Left ventricle myocardium inferior (tissue), 1 donor: Measurements from ENCODE around the gene TNS3. TPM values are rescaled to one million over a fixed set of nuclear protein-coding genes. Genes with fewer than 3 reads are reported as not detected.

Experiments
- DNase-seq: peaks from one replicate; pipeline ENCODE4 v3.0.0-alpha.2; 2020
- H3K27ac ChIP-seq: fragments of 200-600 bp; replicated peaks from 2 replicates; pipeline ENCODE4 v1.8.0; 2021
- H3K27me3 ChIP-seq: fragments of 200-600 bp; 2 replicates; pipeline ENCODE4 v1.8.0; 2021; ENCODE audit warnings: low read depth
- H3K36me3 ChIP-seq: fragments of 200-600 bp; 2 replicates; pipeline ENCODE4 v1.8.0; 2021
- H3K4me1 ChIP-seq: fragments of 200-600 bp; 2 replicates; pipeline ENCODE4 v1.8.0; 2021
- H3K4me3 ChIP-seq: fragments of 200-600 bp; 2 replicates; pipeline ENCODE4 v1.8.0; 2021; ENCODE audit warnings: mild to moderate bottlenecking, moderate library complexity
- H3K9me3 ChIP-seq: fragments of 200-600 bp; replicated peaks from 2 replicates; pipeline ENCODE4 v1.8.0; 2021
- intact Hi-C: fragments of 100-400 bp; cut with micrococcal nuclease; formaldehyde crosslinking; loops from one replicate; pipeline ENCODE4 v1.11.0; 2022
- total RNA-seq: library from RNA; stranded (reverse); fragmentation: NEBNext Ultra II Directional; extraction: Animal tissue kit (Norgen Biotek cat#: 25700); gene quantifications from one replicate; pipeline ENCODE4 v1.2.1, GENCODE V29; 2021
- TF ChIP-seq, protein P1 (sequence below): fragments of 200-600 bp; IDR thresholded peaks from 2 replicates; pipeline ENCODE4 v1.8.0; 2021; ENCODE audit warnings: antibody characterized with exemption, mild to moderate bottlenecking, borderline replicate concordance
- donor health status: DM: no; HTN: yes; CAD: no; lungs with severe emphysema.

The TNS3 gene
- total RNA-seq, 1 donor from 2014 or later, result 40.6 TPM

DNA sequence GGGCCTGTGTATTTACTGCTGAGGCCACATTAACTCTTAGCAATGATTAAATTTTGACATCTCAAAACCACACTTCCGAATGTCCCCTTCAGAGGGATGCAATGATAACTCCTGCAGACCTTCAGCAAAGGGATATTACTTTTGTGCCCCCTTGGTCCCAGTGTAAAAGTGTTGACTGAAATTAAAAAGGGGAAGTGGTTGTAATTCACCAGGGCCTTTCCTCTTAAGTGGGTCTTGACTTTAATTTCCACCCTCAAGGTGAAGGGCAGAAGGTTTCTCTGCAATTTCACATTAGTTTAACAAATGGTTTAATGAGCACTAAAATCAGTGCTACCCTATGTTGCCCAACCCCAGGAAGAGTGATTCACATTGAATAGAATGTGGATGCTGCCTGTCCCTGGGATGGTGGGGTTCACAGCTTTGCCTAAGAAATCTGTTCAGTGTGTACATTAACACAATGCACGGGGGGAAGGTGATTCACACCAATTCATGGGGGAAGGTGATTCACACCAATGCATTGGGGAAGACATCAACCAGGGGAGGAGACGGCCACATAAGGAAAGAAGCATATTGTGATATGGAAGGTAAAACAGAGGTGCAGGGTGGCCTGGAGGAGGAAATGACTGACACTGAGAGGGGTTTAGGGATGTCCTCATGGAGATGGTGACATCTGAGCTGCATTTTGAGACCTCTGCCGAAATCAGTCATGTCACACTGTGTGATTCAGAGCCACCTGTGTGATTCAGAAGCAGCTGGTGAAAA is 19.4 kb upstream of the TNS3 start:
- Histone ChIP-seq H3K4me3 (no peak overlapping the region), H3K4me1 (peaks cover 14% of the 10 kb centered on the region), H3K36me3 (no peaks in the 10 kb centered on the region), H3K9me3 (peaks cover 23% of the 10 kb centered on the region), H3K27ac (no peak overlapping the region), H3K27me3 (no peaks in the 10 kb centered on the region)
- TF ChIP-seq, protein P1, sequence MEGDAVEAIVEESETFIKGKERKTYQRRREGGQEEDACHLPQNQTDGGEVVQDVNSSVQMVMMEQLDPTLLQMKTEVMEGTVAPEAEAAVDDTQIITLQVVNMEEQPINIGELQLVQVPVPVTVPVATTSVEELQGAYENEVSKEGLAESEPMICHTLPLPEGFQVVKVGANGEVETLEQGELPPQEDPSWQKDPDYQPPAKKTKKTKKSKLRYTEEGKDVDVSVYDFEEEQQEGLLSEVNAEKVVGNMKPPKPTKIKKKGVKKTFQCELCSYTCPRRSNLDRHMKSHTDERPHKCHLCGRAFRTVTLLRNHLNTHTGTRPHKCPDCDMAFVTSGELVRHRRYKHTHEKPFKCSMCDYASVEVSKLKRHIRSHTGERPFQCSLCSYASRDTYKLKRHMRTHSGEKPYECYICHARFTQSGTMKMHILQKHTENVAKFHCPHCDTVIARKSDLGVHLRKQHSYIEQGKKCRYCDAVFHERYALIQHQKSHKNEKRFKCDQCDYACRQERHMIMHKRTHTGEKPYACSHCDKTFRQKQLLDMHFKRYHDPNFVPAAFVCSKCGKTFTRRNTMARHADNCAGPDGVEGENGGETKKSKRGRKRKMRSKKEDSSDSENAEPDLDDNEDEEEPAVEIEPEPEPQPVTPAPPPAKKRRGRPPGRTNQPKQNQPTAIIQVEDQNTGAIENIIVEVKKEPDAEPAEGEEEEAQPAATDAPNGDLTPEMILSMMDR, result no peak
- intact Hi-C loops, result no loop called here
- no peak for DNase-seq

- Histone ChIP-seq H3K4me3 (no peak overlapping the region), H3K4me1 (peaks cover 14% of the 10 kb centered on the region), H3K36me3 (no peaks in the 10 kb centered on the region), H3K27me3 (no peaks in the 10 kb centered on the region), H3K27ac (no peak overlapping the region), H3K9me3 (peaks cover 30% of the 10 kb centered on the region)
- TF ChIP-seq, protein P1, result no peak
- intact Hi-C loops, result no loop called here
- DNase-seq, result no peak
Measured at GRCh38 chr7:47600199-47601118, 18.5 kb upstream of the TNS3 start.

DNA sequence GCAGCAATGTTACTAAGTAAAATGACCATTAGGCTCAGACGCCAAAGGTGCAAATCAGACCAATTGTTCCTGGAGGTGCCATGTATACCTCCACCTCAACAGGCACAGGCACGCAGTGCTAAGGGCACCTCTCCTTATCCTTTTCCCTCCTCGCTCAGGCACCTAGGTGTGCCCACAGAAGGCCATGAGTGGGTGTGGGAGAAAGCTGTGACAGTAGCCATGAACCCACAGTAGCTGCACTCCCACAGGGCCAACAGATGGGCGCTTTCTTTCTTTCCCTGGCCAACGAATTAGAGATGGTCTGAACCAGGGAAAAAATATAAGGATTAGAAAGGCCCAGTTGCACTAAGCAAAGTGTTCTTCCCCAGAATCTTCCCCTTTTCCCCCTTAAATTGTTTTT is 15.5 kb upstream of the TNS3 start:
- no peaks in the 10 kb centered on the region for H3K4me1 ChIP-seq
- no peaks in the 10 kb centered on the region for H3K27me3 ChIP-seq
- no peak overlapping the region for H3K4me3 ChIP-seq
- no peak for DNase-seq
- H3K27ac ChIP-seq, result no peak overlapping the region
- peaks cover 30% of the 10 kb centered on the region for H3K9me3 ChIP-seq
- intact Hi-C loops, result no loop called here
- H3K36me3 ChIP-seq, result no peaks in the 10 kb centered on the region
- TF ChIP-seq, protein P1, result no peak

DNA sequence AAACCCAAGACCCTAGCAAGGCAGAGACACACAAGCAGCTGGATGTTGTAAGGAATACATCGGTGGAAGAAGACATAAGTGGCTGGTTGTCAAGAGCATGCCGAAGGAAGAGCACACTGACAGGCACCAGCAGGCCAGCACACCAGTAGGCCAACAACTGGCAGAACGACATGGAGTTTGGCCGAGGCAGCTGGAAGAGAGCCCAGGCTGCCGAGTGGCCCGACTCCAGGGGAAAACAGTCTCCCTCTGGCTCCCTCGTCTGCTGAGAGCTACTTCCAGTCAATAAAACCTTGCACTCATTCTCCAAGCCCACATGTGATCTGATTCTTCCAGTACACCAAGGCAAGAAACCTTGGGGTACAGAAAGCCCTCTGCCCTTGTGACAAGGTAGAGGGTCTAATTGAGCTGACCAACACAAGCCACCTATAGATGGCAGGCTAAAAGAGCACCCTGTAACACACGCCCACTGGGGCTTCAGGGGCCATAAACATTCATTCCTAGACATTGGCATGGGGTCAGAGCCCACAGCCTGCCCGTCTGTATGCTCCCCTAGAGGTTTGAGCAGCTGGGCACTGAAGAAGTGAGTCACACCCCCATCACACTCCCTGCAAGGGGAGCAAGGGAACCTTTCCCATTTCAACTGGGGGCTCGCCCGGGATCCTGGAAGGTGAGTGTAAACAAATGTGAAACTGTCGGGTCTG is 14.7 kb upstream of the TNS3 start:
- intact Hi-C loops, result no loop called here
- Histone ChIP-seq H3K27ac (no peak overlapping the region), H3K4me3 (no peak overlapping the region), H3K9me3 (peaks cover 30% of the 10 kb centered on the region), H3K27me3 (no peaks in the 10 kb centered on the region), H3K36me3 (no peaks in the 10 kb centered on the region), H3K4me1 (no peaks in the 10 kb centered on the region)
- TF ChIP-seq, protein P1, result no peak
- DNase-seq, result no peak

GRCh38 chr7:47594406-47594805 is 12.5 kb upstream of the TNS3 start:
- intact Hi-C loops, result no loop called here
- H3K4me3 ChIP-seq, result no peak overlapping the region
- DNase-seq, result no peak
- TF ChIP-seq, protein P1, result no peak
- H3K27ac ChIP-seq, result no peak overlapping the region
- no peaks in the 10 kb centered on the region for H3K27me3 ChIP-seq
- peaks cover 30% of the 10 kb centered on the region for H3K9me3 ChIP-seq
- no peaks in the 10 kb centered on the region for H3K36me3 ChIP-seq
- no peaks in the 10 kb centered on the region for H3K4me1 ChIP-seq
